GM06990 (cell line): ENCODE measurements around the gene PALD1.

Experiments used
- DNase-seq: peaks from one replicate; pipeline ENCODE4 v3.0.0-alpha.2; 2011; ENCODE audit not compliant: insufficient read length; ENCODE audit errors: extremely low read depth
- H3K27me3 ChIP-seq: replicated peaks from 2 replicates; pipeline ENCODE4 v1.6.0; 2011; ENCODE audit warnings: low read length; ENCODE audit not compliant: control insufficient read depth, insufficient read depth
- H3K36me3 ChIP-seq: 2 replicates; pipeline ENCODE4 v1.5.1; 2011; ENCODE audit warnings: low read length; ENCODE audit not compliant: control insufficient read depth, insufficient read depth
- H3K4me3 ChIP-seq: replicated peaks from 2 replicates; pipeline ENCODE4 v1.5.1; 2011; ENCODE audit warnings: low read depth, mild to moderate bottlenecking, control low read depth, low read length
- TF ChIP-seq, protein P1 (sequence below): IDR thresholded peaks from 2 replicates; pipeline ENCODE4 v1.5.1; 2011; ENCODE audit warnings: low read length, control low read depth, mild to moderate bottlenecking, inconsistent platforms; ENCODE audit not compliant: insufficient read depth, poor library complexity, severe bottlenecking

The PALD1 gene

DNA sequence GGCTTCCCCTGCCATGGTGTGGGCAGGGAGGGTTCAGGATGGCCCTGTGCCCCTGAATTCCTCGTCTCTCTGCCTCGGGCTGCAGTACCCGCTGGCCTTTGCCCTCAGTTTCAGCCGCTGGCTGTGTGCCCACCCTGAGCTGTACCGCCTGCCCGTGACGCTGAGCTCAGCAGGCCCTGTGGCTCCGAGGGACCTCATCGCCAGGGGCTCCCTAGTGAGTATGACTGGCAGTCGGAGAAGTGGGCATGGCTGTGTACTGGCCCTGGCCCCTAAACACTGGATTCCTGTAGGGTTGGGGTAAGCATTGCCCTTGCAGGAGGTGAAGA lies 59.6 kb downstream of the PALD1 start:
- TF ChIP-seq, protein P1, sequence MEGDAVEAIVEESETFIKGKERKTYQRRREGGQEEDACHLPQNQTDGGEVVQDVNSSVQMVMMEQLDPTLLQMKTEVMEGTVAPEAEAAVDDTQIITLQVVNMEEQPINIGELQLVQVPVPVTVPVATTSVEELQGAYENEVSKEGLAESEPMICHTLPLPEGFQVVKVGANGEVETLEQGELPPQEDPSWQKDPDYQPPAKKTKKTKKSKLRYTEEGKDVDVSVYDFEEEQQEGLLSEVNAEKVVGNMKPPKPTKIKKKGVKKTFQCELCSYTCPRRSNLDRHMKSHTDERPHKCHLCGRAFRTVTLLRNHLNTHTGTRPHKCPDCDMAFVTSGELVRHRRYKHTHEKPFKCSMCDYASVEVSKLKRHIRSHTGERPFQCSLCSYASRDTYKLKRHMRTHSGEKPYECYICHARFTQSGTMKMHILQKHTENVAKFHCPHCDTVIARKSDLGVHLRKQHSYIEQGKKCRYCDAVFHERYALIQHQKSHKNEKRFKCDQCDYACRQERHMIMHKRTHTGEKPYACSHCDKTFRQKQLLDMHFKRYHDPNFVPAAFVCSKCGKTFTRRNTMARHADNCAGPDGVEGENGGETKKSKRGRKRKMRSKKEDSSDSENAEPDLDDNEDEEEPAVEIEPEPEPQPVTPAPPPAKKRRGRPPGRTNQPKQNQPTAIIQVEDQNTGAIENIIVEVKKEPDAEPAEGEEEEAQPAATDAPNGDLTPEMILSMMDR: no peak
- DNase-seq: no peak
- Histone ChIP-seq H3K4me3 (no peak overlapping the region), H3K36me3 (no peaks in the 10 kb centered on the region), H3K27me3 (no peaks in the 10 kb centered on the region)

DNA sequence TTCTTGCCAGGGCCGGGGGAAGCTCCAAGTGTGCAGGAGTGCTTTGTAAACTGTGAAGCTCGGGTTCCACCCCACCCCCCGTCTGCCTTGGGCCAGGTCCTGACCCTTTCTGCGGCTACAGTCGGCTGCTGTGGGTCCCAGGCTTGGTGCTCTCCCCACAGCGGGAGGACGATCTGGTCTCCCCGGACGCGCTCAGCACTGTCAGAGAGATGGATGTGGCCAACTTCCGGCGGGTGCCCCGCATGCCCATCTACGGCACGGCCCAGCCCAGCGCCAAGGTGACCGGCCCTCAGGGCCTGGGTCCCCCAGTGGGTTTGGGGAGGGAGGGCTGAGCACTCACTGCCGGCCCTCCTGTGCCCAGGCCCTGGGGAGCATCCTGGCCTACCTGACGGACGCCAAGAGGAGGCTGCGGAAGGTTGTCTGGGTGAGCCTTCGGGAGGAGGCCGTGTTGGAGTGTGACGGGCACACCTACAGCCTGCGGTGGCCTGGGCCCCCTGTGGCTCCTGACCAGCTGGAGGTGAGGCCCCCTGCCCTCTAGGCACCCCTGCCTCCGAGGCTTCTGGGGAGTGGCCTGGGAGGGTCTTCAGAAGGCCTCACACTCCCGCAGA lies 60.3 kb downstream of the PALD1 start:
- Histone ChIP-seq H3K4me3 (no peak overlapping the region), H3K36me3 (no peaks in the 10 kb centered on the region), H3K27me3 (no peaks in the 10 kb centered on the region)
- TF ChIP-seq, protein P1: no peak
- no peak for DNase-seq

DNA sequence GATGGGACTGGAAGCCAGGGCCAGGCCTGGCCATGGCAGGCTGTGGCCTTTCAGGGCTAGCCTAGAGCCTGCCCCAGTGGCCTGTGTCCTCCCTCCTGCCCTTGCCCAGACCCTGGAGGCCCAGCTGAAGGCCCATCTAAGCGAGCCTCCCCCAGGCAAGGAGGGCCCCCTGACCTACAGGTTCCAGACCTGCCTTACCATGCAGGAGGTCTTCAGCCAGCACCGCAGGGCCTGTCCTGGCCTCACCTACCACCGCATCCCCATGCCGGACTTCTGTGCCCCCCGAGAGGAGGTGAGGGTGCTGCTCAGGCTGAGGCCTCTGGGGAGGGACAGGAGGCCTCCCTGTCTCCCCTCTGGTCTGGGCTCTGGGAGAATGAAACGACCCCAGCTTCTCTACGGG lies 60.9 kb downstream of the PALD1 start:
- Histone ChIP-seq H3K36me3 (no peaks in the 10 kb centered on the region), H3K4me3 (no peak overlapping the region), H3K27me3 (no peaks in the 10 kb centered on the region)
- TF ChIP-seq, protein P1: no peak
- no peak for DNase-seq

- TF ChIP-seq, protein P1: peak; percentile 86
- Histone ChIP-seq H3K27me3 (no peaks in the 10 kb centered on the region), H3K4me3 (no peak overlapping the region), H3K36me3 (no peaks in the 10 kb centered on the region)
- peak; percentile 32 for DNase-seq
Measured at GRCh38 chr10:70540089-70540788, 61.7 kb downstream of the PALD1 start.

- H3K36me3 ChIP-seq: no peaks in the 10 kb centered on the region
- no peak for DNase-seq
- TF ChIP-seq, protein P1: no peak
- H3K27me3 ChIP-seq: no peaks in the 10 kb centered on the region
- no peak overlapping the region for H3K4me3 ChIP-seq
Measured at GRCh38 chr10:70540789-70541360, 62.3 kb downstream of the PALD1 start.
